Neural cell (in vitro differentiated cells): ENCODE results near the gene SCN4B. TPM values are rescaled to one million over a fixed set of nuclear protein-coding genes. Genes with fewer than 3 reads are reported as not detected.

Source experiments
- H2AFZ ChIP-seq: fragments of 200-600, 300-800 bp; sonication (generic), shearing (Covaris generic); 2 replicates; pipeline ENCODE4 v1.6.0; 2014; ENCODE audit warnings: low read depth, mild to moderate bottlenecking, antibody characterized with exemption, low read length, moderate library complexity
- H3F3A ChIP-seq: fragments of 200-600 bp; shearing (Covaris generic); 2 replicates; pipeline ENCODE4 v1.6.1; 2016; ENCODE audit warnings: mild to moderate bottlenecking, moderate library complexity, mixed read lengths, antibody characterized with exemption, low read length; ENCODE audit not compliant: insufficient read depth, poor library complexity, severe bottlenecking
- H3K27ac ChIP-seq: fragments of 200-600, 300-800 bp; sonication (generic), shearing (Covaris generic); 2 replicates; pipeline ENCODE4 v1.5.1; 2014; ENCODE audit warnings: mild to moderate bottlenecking, low read length, moderate library complexity
- H3K27me3 ChIP-seq: fragments of 300-800, 200-600 bp; sonication (generic), shearing (Covaris generic); 2 replicates; pipeline ENCODE4 v1.6.0; 2014; ENCODE audit warnings: mild to moderate bottlenecking, low read depth, low read length, moderate library complexity; ENCODE audit not compliant: insufficient read depth
- H3K36me3 ChIP-seq: fragments of 300-800, 200-600 bp; sonication (generic), shearing (Covaris generic); 2 replicates; pipeline ENCODE4 v1.5.1; 2014; ENCODE audit warnings: mild to moderate bottlenecking, antibody characterized with exemption, low read length, moderate library complexity; ENCODE audit not compliant: insufficient read depth
- H3K4me2 ChIP-seq: fragments of 300-800, 200-600 bp; sonication (generic), shearing (Covaris generic); 2 replicates; pipeline ENCODE4 v1.6.0; 2014; ENCODE audit warnings: mild to moderate bottlenecking, low read length
- H3K4me3 ChIP-seq: fragments of 300-800, 200-600 bp; sonication (generic), shearing (Covaris generic); 2 replicates; pipeline ENCODE4 v1.5.1; 2014; ENCODE audit warnings: mild to moderate bottlenecking, low read length, moderate library complexity
- H3K79me2 ChIP-seq: fragments of 200-600 bp; shearing (Covaris generic); replicated peaks from 2 replicates; pipeline ENCODE4 v1.6.0; 2014; ENCODE audit warnings: mild to moderate bottlenecking, low read length, moderate library complexity; ENCODE audit not compliant: insufficient read depth
- H3K9ac ChIP-seq: fragments of 300-800, 200-600 bp; sonication (generic), shearing (Covaris generic); 2 replicates; pipeline ENCODE4 v1.6.1; 2016; ENCODE audit warnings: mild to moderate bottlenecking, low read length, mixed read lengths
- H3K9me2 ChIP-seq: fragments of 200-600 bp; shearing (Covaris generic); 2 replicates; pipeline ENCODE4 v1.6.1; 2016; ENCODE audit warnings: mild to moderate bottlenecking, low read length, mixed read lengths; ENCODE audit not compliant: insufficient read depth
- H3K9me3 ChIP-seq: fragments of 200-600, 300-800 bp; sonication (generic), shearing (Covaris generic); 2 replicates; pipeline ENCODE4 v1.6.1; 2016; ENCODE audit warnings: mild to moderate bottlenecking, mixed run types, low read length, moderate library complexity, mixed read lengths
- H4K20me1 ChIP-seq: fragments of 200-600 bp; shearing (Covaris generic); 2 replicates; pipeline ENCODE4 v1.6.1; 2016; ENCODE audit warnings: mild to moderate bottlenecking, mixed run types; ENCODE audit not compliant: insufficient read depth
- EP300 ChIP-seq: fragments of 450-650 bp; conservative IDR thresholded peaks from 2 replicates; pipeline ENCODE4 v1.6.1; 2014; ENCODE audit warnings: antibody characterized with exemption, mild to moderate bottlenecking, moderate library complexity; ENCODE audit not compliant: poor library complexity, severe bottlenecking
- EZH2 ChIP-seq: fragments of 200-600, 300-800 bp; shearing (Covaris generic), sonication (generic); IDR thresholded peaks from 2 replicates; pipeline ENCODE4 v1.6.1; 2014; ENCODE audit warnings: antibody characterized with exemption, low read length, borderline replicate concordance, mild to moderate bottlenecking; ENCODE audit not compliant: insufficient read depth, poor library complexity, severe bottlenecking
- MXI1 ChIP-seq: fragments of 450-650 bp; conservative IDR thresholded peaks from 2 replicates; pipeline ENCODE4 v1.6.1; 2014; ENCODE audit warnings: antibody characterized with exemption, mild to moderate bottlenecking; ENCODE audit not compliant: poor library complexity, severe bottlenecking
- POLR2AphosphoS5 ChIP-seq: IDR thresholded peaks from 2 replicates; pipeline ENCODE4 v1.6.1; 2012
- RAD21 ChIP-seq: fragments of 450-650 bp; conservative IDR thresholded peaks from 2 replicates; pipeline ENCODE4 v1.6.1; 2014; ENCODE audit warnings: antibody characterized with exemption, mild to moderate bottlenecking, moderate library complexity
- SMC3 ChIP-seq: fragments of 450-650 bp; conservative IDR thresholded peaks from 2 replicates; pipeline ENCODE4 v1.6.1; 2014; ENCODE audit warnings: antibody characterized with exemption, mild to moderate bottlenecking, moderate library complexity; ENCODE audit not compliant: poor library complexity
- TAF1 ChIP-seq: IDR thresholded peaks from 2 replicates; pipeline ENCODE4 v1.6.1; 2012; ENCODE audit warnings: low read depth
- polyA plus RNA-seq: library from polyadenylated mRNA; depleted of rRNA; stranded (reverse); fragments of >200 nt; gene quantifications from 2 replicates; pipeline ENCODE4 v1.2.3, GENCODE V29; 2014
- TF ChIP-seq, protein P1 (sequence below): IDR thresholded peaks from 2 replicates; pipeline ENCODE4 v1.6.1; 2012; ENCODE audit warnings: borderline replicate concordance
- TF ChIP-seq, protein P2 (sequence below): fragments of 450-650 bp; IDR thresholded peaks from 2 replicates; pipeline ENCODE4 v1.5.1; 2014; ENCODE audit warnings: antibody characterized with exemption, mild to moderate bottlenecking, moderate library complexity; ENCODE audit not compliant: poor library complexity, severe bottlenecking

SCN4B gene
- polyA plus RNA-seq, 1 donor from 2014 or later, result 0.61 TPM

DNA sequence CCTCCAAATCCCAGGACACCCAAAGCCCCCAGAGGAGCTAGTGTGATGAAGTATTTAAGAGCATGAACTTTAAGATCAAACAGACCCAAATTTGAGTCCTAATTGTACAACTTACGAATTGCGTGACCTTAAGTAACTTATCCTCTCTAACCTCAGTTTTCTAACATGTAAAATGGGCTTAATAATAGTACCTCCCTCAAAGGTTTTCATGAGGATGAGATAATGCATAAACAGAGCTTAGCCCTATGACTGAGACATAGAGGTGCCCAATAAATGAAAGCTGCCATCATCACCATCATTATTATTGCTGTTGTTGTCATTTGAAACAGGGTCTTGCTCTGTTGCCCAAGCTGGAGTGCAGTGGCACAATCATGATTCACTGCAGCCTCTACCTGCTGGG lies 14.6 kb upstream of the SCN4B start:
- Histone ChIP-seq H3K9me2 (no peaks in the 10 kb centered on the region), H3K9me3 (no peaks in the 10 kb centered on the region), H4K20me1 (no peaks in the 10 kb centered on the region), H3K36me3 (no peaks in the 10 kb centered on the region), H3K79me2 (no peaks in the 10 kb centered on the region), H3K9ac (no peak overlapping the region), H2AFZ (no peak overlapping the region), H3K27ac (no peak overlapping the region), H3K27me3 (peaks cover 17% of the 10 kb centered on the region), H3F3A (no peaks in the 10 kb centered on the region), H3K4me2 (no peak overlapping the region), H3K4me3 (no peak overlapping the region)
- TF ChIP-seq, protein P1, sequence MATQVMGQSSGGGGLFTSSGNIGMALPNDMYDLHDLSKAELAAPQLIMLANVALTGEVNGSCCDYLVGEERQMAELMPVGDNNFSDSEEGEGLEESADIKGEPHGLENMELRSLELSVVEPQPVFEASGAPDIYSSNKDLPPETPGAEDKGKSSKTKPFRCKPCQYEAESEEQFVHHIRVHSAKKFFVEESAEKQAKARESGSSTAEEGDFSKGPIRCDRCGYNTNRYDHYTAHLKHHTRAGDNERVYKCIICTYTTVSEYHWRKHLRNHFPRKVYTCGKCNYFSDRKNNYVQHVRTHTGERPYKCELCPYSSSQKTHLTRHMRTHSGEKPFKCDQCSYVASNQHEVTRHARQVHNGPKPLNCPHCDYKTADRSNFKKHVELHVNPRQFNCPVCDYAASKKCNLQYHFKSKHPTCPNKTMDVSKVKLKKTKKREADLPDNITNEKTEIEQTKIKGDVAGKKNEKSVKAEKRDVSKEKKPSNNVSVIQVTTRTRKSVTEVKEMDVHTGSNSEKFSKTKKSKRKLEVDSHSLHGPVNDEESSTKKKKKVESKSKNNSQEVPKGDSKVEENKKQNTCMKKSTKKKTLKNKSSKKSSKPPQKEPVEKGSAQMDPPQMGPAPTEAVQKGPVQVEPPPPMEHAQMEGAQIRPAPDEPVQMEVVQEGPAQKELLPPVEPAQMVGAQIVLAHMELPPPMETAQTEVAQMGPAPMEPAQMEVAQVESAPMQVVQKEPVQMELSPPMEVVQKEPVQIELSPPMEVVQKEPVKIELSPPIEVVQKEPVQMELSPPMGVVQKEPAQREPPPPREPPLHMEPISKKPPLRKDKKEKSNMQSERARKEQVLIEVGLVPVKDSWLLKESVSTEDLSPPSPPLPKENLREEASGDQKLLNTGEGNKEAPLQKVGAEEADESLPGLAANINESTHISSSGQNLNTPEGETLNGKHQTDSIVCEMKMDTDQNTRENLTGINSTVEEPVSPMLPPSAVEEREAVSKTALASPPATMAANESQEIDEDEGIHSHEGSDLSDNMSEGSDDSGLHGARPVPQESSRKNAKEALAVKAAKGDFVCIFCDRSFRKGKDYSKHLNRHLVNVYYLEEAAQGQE, result no peak
- TF ChIP-seq EP300 (no peak), TAF1 (no peak), POLR2AphosphoS5 (no peak), EZH2 (no peak), SMC3 (no peak)
- TF ChIP-seq, protein P2, sequence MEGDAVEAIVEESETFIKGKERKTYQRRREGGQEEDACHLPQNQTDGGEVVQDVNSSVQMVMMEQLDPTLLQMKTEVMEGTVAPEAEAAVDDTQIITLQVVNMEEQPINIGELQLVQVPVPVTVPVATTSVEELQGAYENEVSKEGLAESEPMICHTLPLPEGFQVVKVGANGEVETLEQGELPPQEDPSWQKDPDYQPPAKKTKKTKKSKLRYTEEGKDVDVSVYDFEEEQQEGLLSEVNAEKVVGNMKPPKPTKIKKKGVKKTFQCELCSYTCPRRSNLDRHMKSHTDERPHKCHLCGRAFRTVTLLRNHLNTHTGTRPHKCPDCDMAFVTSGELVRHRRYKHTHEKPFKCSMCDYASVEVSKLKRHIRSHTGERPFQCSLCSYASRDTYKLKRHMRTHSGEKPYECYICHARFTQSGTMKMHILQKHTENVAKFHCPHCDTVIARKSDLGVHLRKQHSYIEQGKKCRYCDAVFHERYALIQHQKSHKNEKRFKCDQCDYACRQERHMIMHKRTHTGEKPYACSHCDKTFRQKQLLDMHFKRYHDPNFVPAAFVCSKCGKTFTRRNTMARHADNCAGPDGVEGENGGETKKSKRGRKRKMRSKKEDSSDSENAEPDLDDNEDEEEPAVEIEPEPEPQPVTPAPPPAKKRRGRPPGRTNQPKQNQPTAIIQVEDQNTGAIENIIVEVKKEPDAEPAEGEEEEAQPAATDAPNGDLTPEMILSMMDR, result no peak

DNA sequence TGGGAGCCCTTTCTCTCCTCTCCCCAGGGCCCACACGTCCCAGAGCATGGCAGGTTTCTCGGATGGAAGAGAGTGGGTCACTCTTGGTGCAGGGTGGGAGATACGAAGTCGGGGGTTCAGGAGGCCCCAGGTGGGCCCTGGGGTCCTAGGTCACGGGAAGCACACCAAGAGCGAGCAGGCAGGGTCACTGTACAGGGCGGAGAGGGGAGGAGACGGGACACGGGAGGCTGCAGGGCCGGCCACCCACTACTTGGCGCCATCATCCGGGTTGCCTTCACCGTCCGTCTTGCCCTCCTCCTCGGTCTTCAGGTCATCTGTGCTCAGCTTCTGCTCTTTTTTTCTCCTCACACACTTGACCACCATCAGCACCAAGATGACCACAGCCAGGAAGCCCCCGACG lies 14.0 kb upstream of the SCN4B start:
- Histone ChIP-seq H3K27ac (no peak overlapping the region), H3K9me3 (no peaks in the 10 kb centered on the region), H3K4me3 (no peak overlapping the region), H3K4me2 (no peak overlapping the region), H3K36me3 (no peaks in the 10 kb centered on the region), H4K20me1 (no peaks in the 10 kb centered on the region), H2AFZ (no peak overlapping the region), H3K9me2 (no peaks in the 10 kb centered on the region), H3K79me2 (no peaks in the 10 kb centered on the region), H3K27me3 (peaks cover 17% of the 10 kb centered on the region), H3F3A (no peaks in the 10 kb centered on the region), H3K9ac (no peak overlapping the region)
- no peak for TF ChIP-seq SMC3

DNA sequence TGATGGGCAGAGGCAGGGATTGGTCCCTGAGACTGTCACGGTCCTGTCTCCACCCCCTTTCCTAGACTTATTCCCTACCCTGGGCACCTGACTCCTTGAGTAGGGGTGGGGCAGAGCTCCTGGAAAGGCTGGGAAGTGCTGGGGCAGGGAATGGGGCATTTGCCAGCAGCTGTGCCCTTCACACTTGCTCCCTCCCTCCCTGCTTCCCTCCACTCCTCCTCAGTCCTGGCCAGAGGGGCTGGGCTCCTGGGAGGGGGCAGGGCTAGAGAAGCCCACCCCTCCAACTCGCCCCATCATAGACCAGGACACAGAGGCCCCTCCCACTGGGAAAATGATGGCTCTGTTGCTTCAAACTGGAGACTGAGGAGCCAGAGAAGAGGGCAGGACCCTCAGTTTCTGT lies 12.3 kb upstream of the SCN4B start:
- H3K79me2 ChIP-seq, result no peaks in the 10 kb centered on the region
- TF ChIP-seq POLR2AphosphoS5 (no peak), EZH2 (no peak), EP300 (no peak), SMC3 (no peak), TAF1 (no peak), RAD21 (no peak), MXI1 (no peak)
- TF ChIP-seq, protein P2, result no peak
- TF ChIP-seq, protein P1, result no peak
- H3F3A ChIP-seq, result no peaks in the 10 kb centered on the region
- H3K36me3 ChIP-seq, result no peaks in the 10 kb centered on the region
- H3K4me3 ChIP-seq, result no peak overlapping the region
- H3K4me2 ChIP-seq, result no peak overlapping the region
- H2AFZ ChIP-seq, result no peak overlapping the region
- H3K9me3 ChIP-seq, result no peaks in the 10 kb centered on the region
- H4K20me1 ChIP-seq, result no peaks in the 10 kb centered on the region
- H3K9ac ChIP-seq, result no peak overlapping the region
- peaks cover 5% of the 10 kb centered on the region for H3K27me3 ChIP-seq
- H3K27ac ChIP-seq, result no peak overlapping the region
- no peaks in the 10 kb centered on the region for H3K9me2 ChIP-seq
